HG03280 (cell line): ENCODE results near the gene DHH.
"Not testable (repeated sequence)": the region's sequence is repeated elsewhere in the genome, so short reads cannot be mapped to it uniquely, and the experiment has no call there.

ENCODE experiments used
- ATAC-seq: cut with Tn5 transposase; IDR thresholded peaks from one replicate; pipeline ENCODE4 v1.9.1; 2021; ENCODE audit warnings: mild to moderate bottlenecking, moderate library complexity; ENCODE audit not compliant: unreplicated experiment

The DHH gene

GRCh38 chr12:49079793-49080192 lies 14.8 kb downstream of the DHH start:
- ATAC-seq: no peak

GRCh38 chr12:49070971-49071370 lies 23.6 kb downstream of the DHH start:
- ATAC-seq: no peak

GRCh38 chr12:49069507-49070346 lies 24.9 kb downstream of the DHH start, which contains the start of gene RHEBL1:
TSS of gene RHEBL1 (minus strand) at chr12:49069979. CDS start at chr12:49069785, 194 bp downstream.
- ATAC-seq: peak; percentile 99

GRCh38 chr12:49068879-49069506 lies 25.6 kb downstream of the DHH start:
- ATAC-seq: no peak

- no peak for ATAC-seq
Measured at GRCh38 chr12:49066120-49066519, 28.5 kb downstream of the DHH start.

- no peak for ATAC-seq
Measured at GRCh38 chr12:49064767-49065152, 29.8 kb downstream of the DHH start.

GRCh38 chr12:49061916-49062315 lies 32.7 kb downstream of the DHH start:
- not testable (repeated sequence) for ATAC-seq

GRCh38 chr12:49061157-49061650 lies 33.4 kb downstream of the DHH start:
- no peak for ATAC-seq

- peak; percentile 53 for ATAC-seq
Measured at GRCh38 chr12:49060237-49061156, 34.1 kb downstream of the DHH start, which contains the start of gene KMT2D. TSS of gene KMT2D (minus strand) at chr12:49060794. CDS start at chr12:49055324, 5,470 bp downstream.

- ATAC-seq: peak; percentile 7
Measured at GRCh38 chr12:49059299-49060171, 35.1 kb downstream of the DHH start.

- no peak for ATAC-seq
Measured at GRCh38 chr12:49059045-49059298, 35.6 kb downstream of the DHH start.

- no peak for ATAC-seq
Measured at GRCh38 chr12:49058366-49059044, 36.1 kb downstream of the DHH start.

- ATAC-seq: no peak
Measured at GRCh38 chr12:49057888-49058287, 36.7 kb downstream of the DHH start.

GRCh38 chr12:49055978-49056754 lies 38.4 kb downstream of the DHH start:
- ATAC-seq: peak; percentile 57

- no peak for ATAC-seq
Measured at GRCh38 chr12:49055092-49055491, 39.5 kb downstream of the DHH start.

GRCh38 chr12:49054524-49054923 lies 40.1 kb downstream of the DHH start:
- no peak for ATAC-seq

- ATAC-seq: no peak
Measured at GRCh38 chr12:49054096-49054495, 40.5 kb downstream of the DHH start.

GRCh38 chr12:49052451-49053208 lies 42.0 kb downstream of the DHH start:
- no peak for ATAC-seq
